Measurements from ENCODE around the gene NPPA.
"Not testable (repeated sequence)": the region's sequence is repeated elsewhere in the genome, so short reads cannot be mapped to it uniquely, and the experiment has no call there.

DNA sequence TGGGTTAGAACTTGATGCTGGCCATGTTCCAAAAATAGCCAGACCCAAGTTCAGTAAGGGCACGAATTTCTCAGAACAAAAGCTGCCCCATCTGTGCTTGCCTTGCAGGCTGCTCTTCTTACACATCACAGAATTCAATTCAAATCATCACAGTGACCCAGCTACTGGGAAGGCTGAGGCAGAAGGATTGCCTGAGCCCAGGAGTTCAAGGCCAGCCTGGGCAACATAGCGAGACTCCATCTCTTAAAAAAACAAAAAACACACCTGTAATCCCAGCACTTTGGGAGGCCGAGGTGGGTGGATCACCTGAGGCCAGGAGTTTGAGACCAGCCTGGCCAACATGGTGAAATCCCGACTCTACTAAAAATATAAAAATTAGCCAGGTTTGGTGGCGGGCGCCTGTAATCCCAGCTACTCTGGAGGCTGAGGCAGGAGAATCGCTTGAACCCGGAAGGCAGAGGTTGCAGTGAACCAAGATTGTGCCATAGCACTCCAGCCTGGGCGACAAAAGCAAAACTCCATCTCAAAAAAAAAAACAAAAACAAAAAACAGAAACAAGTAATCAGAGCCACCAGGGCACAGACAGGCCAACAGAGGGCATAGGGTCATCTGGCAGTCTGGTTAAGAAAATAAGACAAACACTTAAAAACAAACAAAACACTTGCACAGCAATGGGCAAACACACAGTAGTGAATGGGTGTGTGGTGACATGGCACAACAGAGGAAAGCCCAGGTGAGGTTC, 43.5 kb downstream of the NPPA start:
- TF ChIP-seq, protein P1, sequence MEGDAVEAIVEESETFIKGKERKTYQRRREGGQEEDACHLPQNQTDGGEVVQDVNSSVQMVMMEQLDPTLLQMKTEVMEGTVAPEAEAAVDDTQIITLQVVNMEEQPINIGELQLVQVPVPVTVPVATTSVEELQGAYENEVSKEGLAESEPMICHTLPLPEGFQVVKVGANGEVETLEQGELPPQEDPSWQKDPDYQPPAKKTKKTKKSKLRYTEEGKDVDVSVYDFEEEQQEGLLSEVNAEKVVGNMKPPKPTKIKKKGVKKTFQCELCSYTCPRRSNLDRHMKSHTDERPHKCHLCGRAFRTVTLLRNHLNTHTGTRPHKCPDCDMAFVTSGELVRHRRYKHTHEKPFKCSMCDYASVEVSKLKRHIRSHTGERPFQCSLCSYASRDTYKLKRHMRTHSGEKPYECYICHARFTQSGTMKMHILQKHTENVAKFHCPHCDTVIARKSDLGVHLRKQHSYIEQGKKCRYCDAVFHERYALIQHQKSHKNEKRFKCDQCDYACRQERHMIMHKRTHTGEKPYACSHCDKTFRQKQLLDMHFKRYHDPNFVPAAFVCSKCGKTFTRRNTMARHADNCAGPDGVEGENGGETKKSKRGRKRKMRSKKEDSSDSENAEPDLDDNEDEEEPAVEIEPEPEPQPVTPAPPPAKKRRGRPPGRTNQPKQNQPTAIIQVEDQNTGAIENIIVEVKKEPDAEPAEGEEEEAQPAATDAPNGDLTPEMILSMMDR (IDR thresholded peaks at IDR 0.05), result not testable (repeated sequence)
- not testable (repeated sequence) for TF ChIP-seq MXI1 (IDR thresholded peaks at IDR 0.05; ENCODE audit: low read depth, low read length); ELF1 (IDR thresholded peaks at IDR 0.05); JUND (IDR thresholded peaks at IDR 0.05); SIN3A (IDR thresholded peaks at IDR 0.05; ENCODE audit: borderline replicate concordance, low read depth, low read length); POLR2AphosphoS5 (IDR thresholded peaks at IDR 0.05; ENCODE audit: low read depth, low read length); EZH2phosphoT487 (IDR thresholded peaks at IDR 0.05; ENCODE audit: borderline replicate concordance, low read depth); MAX (IDR thresholded peaks at IDR 0.05; ENCODE audit: low read depth); NRF1 (IDR thresholded peaks at IDR 0.05; ENCODE audit: low read depth, low read length); RCOR1 (IDR thresholded peaks at IDR 0.05; ENCODE audit: low read length); TCF12 (IDR thresholded peaks at IDR 0.05); FOSL2 (IDR thresholded peaks at IDR 0.05; ENCODE audit: borderline replicate concordance, low read depth); PBX3 (IDR thresholded peaks at IDR 0.05)
- 0 out of 4 replicates have a peak, but pooled peaks of 1 of the 2 experiments have one; percentile 2 for TF ChIP-seq EP300 (IDR thresholded peaks at IDR 0.05; ENCODE audit: borderline replicate concordance in 1 of 2, low read depth in 1 of 2, low read length in 1 of 2)

All from SK-N-SH (cell line).